GM12892 (cell line): Measurements from ENCODE around the gene LTBP4.

Experiments
- POLR2A ChIP-seq: IDR thresholded peaks from 2 replicates; pipeline ENCODE4 v1.6.1; 2011; ENCODE audit warnings: low read depth, low read length, control low read depth
- POLR2AphosphoS5 ChIP-seq: IDR thresholded peaks from 2 replicates; pipeline ENCODE4 v1.6.1; 2011; ENCODE audit warnings: low read depth, low read length, control low read depth
- TAF1 ChIP-seq: IDR thresholded peaks from 2 replicates; pipeline ENCODE4 v1.6.1; 2011; ENCODE audit warnings: low read depth, mild to moderate bottlenecking, control low read depth, low read length, borderline replicate concordance

DNA sequence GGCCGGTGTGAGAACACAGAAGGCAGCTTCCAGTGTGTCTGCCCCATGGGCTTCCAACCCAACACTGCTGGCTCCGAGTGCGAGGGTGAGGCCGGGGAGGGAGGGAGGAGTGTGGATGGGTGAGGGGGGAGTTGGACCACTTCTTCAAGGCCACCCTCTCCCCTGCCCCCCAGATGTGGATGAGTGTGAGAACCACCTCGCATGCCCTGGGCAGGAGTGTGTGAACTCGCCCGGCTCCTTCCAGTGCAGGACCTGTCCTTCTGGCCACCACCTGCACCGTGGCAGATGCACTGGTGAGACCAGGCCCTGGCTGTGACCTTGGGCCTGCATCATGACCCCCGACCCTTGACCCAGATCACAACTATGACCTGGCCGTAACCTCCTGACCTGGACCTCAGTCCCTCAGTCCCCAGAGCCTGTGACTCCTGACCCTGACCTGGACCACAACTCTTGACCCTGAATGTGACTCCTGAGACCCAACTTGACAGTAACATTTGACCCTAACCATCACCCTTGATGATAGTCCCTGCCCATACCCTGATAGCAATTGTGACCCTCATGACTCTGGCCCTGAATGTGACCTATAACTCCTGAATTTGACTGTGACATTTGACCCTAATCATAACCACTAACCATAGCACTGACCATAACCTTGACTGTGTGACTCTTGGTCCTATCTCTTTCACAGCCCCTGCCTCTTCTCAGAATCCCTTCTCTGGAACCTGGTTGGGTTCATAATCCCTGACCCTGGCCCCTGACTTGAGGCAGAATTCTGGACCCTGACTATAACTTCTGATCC is 10.9 kb downstream of the LTBP4 start:
- TF ChIP-seq TAF1 (no peak), POLR2A (no peak), POLR2AphosphoS5 (no peak)
